ENCODE data around the gene VPS16. TPM values are rescaled to one million over a fixed set of nuclear protein-coding genes. Genes with fewer than 3 reads are reported as not detected.
A peak's percentile ranks its signal among the peaks of the same experiment; 100 is the strongest.

Gene VPS16
- total and polyA plus RNA-seq, 12 donors: 24.8 to 115 (median 34.8) TPM

DNA sequence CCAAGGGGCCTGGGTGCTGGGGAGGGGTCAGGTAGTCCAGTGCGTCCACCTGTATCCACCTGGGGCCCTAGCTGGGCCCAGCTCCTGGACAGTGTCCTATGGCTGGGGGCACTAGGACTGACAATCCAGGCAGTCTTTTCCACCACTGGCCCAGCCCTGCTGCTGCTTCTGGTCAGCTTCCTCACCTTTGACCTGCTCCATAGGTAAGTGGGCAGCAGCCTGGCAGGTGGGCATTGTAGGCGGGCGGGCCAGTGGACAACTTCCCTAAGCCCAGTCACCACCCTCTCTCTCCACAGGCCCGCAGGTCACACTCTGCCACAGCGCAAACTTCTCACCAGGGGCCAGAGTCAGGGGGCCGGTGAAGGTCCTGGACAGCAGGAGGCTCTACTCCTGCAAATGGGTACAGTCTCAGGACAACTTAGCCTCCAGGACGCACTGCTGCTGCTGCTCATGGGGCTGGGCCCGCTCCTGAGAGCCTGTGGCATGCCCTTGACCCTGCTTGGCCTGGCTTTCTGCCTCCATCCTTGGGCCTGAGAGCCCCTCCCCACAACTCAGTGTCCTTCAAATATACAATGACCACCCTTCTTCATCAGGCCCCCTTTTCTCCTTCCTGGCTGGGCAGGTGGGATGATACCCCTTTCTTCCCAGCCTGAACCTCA is 25.2 kb upstream of the VPS16 start:
- Histone ChIP-seq H3K9me3 (replicated peaks in 1 of 3) (no peaks in the 10 kb centered on the region), H3K4me3 (no peak overlapping the region), H3K4me1 (replicated peaks in 1 of 2) (peaks cover 0 to 4% of the 10 kb centered on the region in 2 donors), H3K36me3 (replicated peaks in 1 of 2) (no peaks in the 10 kb centered on the region), H3K27me3 (peaks cover 7% of the 10 kb centered on the region), H3K27ac (peak overlapping the region in 2 of 5 donors; percentile 44 to 75)
- intact Hi-C loops (cut with DNase I): no loop called here
- no peak for TF ChIP-seq CTCF (IDR thresholded peaks at IDR 0.05)
- TF ChIP-seq POLR2A (IDR thresholded peaks at IDR 0.05): no peak
- WGBS, 4 donors: 83 to 96% (median 85%) methylated on average over 2 to 8 of the region's 8 CpGs
- peak in 1 of 7 donors; percentile 12 for DNase-seq

GRCh38 chr20:2816030-2816582 is 24.4 kb upstream of the VPS16 start, which contains the start of gene TMEM239:
Gene TMEM239 (plus strand): TSS chr20:2816364. CDS start chr20:2816555, 191 bp downstream.
- H3K4me1 ChIP-seq (replicated peaks in 1 of 2): peaks cover 0 to 4% of the 10 kb centered on the region in 2 donors
- 76 to 81% (median 78%) methylated on average over 5 to 10 of the region's 10 CpGs for WGBS, 4 donors
- H3K4me3 ChIP-seq: no peak within 1 kb of the TSS
- H3K27ac ChIP-seq: peak within 1 kb of the TSS in 2 of 5 donors; percentile 44 to 75
- H3K27me3 ChIP-seq: peaks cover 13% of the 10 kb centered on the region
- no peaks in the 10 kb centered on the region for H3K36me3 ChIP-seq (replicated peaks in 1 of 2)
- no peaks in the 10 kb centered on the region for H3K9me3 ChIP-seq (replicated peaks in 1 of 3)
- intact Hi-C loops (cut with DNase I): no loop called here
- TF ChIP-seq POLR2A (IDR thresholded peaks at IDR 0.05): no peak
- DNase-seq: peak in 2 of 7 donors; percentile 13 to 20

GRCh38 chr20:2816583-2817340 is 23.8 kb upstream of the VPS16 start:
- peaks cover 14% of the 10 kb centered on the region for H3K27me3 ChIP-seq
- H3K4me3 ChIP-seq: no peak overlapping the region
- H3K9me3 ChIP-seq (replicated peaks in 1 of 3): no peaks in the 10 kb centered on the region
- intact Hi-C loops (cut with DNase I): no loop called here
- TF ChIP-seq CTCF (IDR thresholded peaks at IDR 0.05) (no peak), POLR2A (IDR thresholded peaks at IDR 0.05) (no peak)
- peaks cover 0 to 4% of the 10 kb centered on the region in 2 donors for H3K4me1 ChIP-seq (replicated peaks in 1 of 2)
- H3K36me3 ChIP-seq (replicated peaks in 1 of 2): no peaks in the 10 kb centered on the region
- WGBS, 4 donors: 60 to 88% (median 85%) methylated on average over 8 to 20 of the region's 20 CpGs
- peak in 2 of 7 donors; percentile 10 to 46 for DNase-seq
- H3K27ac ChIP-seq: peak overlapping the region in 2 of 5 donors; percentile 34 to 49

GRCh38 chr20:2817341-2817726 is 23.2 kb upstream of the VPS16 start:
- no peak overlapping the region for H3K4me3 ChIP-seq
- H3K27ac ChIP-seq: peak overlapping the region in 2 of 5 donors; percentile 34 to 49
- H3K36me3 ChIP-seq (replicated peaks in 1 of 2): no peaks in the 10 kb centered on the region
- 80 to 90% (median 82%) methylated on average over 2 of the region's 2 CpGs for WGBS, 4 donors
- peak in 3 of 7 donors; percentile 2 to 14 (median 4) for DNase-seq
- peaks cover 14% of the 10 kb centered on the region for H3K27me3 ChIP-seq
- TF ChIP-seq CTCF (IDR thresholded peaks at IDR 0.05) (no peak), POLR2A (IDR thresholded peaks at IDR 0.05) (no peak)
- H3K4me1 ChIP-seq (replicated peaks in 1 of 2): peaks cover 0 to 4% of the 10 kb centered on the region in 2 donors
- H3K9me3 ChIP-seq (replicated peaks in 1 of 3): no peaks in the 10 kb centered on the region
- intact Hi-C loops (cut with DNase I): no loop called here
